ENCODE results near the gene GHDC.

- TF ChIP-seq CTCF (IDR thresholded peaks at IDR 0.05) (no peak), POLR2AphosphoS5 (IDR thresholded peaks at IDR 0.05) (no peak), EP300 (IDR thresholded peaks at IDR 0.05; ENCODE audit: low read depth) (no peak)
Observed at GRCh38 chr17:42240201-42240600, 45.9 kb upstream of the GHDC start.

All from transverse colon (tissue), 4 donors.